HG02763 (cell line): Measurements from ENCODE around the gene ANKRD16.
"Not testable (repeated sequence)": the region's sequence is repeated elsewhere in the genome, so short reads cannot be mapped to it uniquely, and the experiment has no call there.

ENCODE experiments used
- ATAC-seq: cut with Tn5 transposase; IDR thresholded peaks from one replicate; pipeline ENCODE4 v1.9.1; 2021; ENCODE audit warnings: mild to moderate bottlenecking, moderate library complexity; ENCODE audit not compliant: unreplicated experiment

Gene ANKRD16

GRCh38 chr10:5840314-5841307, 49.1 kb downstream of the ANKRD16 start:
- peak; percentile 63 for ATAC-seq

GRCh38 chr10:5836181-5836580, 53.5 kb downstream of the ANKRD16 start:
- ATAC-seq: not testable (repeated sequence)

GRCh38 chr10:5835446-5836095, 54.1 kb downstream of the ANKRD16 start:
- ATAC-seq: no peak

GRCh38 chr10:5833814-5834213, 55.9 kb downstream of the ANKRD16 start:
- no peak for ATAC-seq

GRCh38 chr10:5832946-5833345, 56.7 kb downstream of the ANKRD16 start:
- no peak for ATAC-seq

- no peak for ATAC-seq
Observed at GRCh38 chr10:5831446-5831782, 58.3 kb downstream of the ANKRD16 start.

GRCh38 chr10:5830629-5831445, 58.9 kb downstream of the ANKRD16 start:
- no peak for ATAC-seq

- ATAC-seq: no peak
Observed at GRCh38 chr10:5829267-5829666, 60.4 kb downstream of the ANKRD16 start.

- no peak for ATAC-seq
Observed at GRCh38 chr10:5828725-5829124, 61.0 kb downstream of the ANKRD16 start.

- ATAC-seq: no peak
Observed at GRCh38 chr10:5827841-5828240, 61.9 kb downstream of the ANKRD16 start.

- ATAC-seq: not testable (repeated sequence)
Observed at GRCh38 chr10:5826511-5826910, 63.2 kb downstream of the ANKRD16 start.

GRCh38 chr10:5818894-5819293, 70.8 kb downstream of the ANKRD16 start:
- no peak for ATAC-seq

- ATAC-seq: no peak
Observed at GRCh38 chr10:5818048-5818331, 71.7 kb downstream of the ANKRD16 start.

GRCh38 chr10:5817322-5818047, 72.2 kb downstream of the ANKRD16 start:
- no peak for ATAC-seq

GRCh38 chr10:5816170-5816569, 73.5 kb downstream of the ANKRD16 start:
- no peak for ATAC-seq

GRCh38 chr10:5814110-5815107, 75.3 kb downstream of the ANKRD16 start:
- no peak for ATAC-seq

- peak; percentile 82 for ATAC-seq
Observed at GRCh38 chr10:5813341-5814109, 76.2 kb downstream of the ANKRD16 start, which contains the start of gene GDI2. Gene GDI2 (minus strand): TSS chr10:5813434. CDS start chr10:5813258, 176 bp downstream.

GRCh38 chr10:5813091-5813340, 76.7 kb downstream of the ANKRD16 start:
- ATAC-seq: peak; percentile 23
